Limb (tissue), 2 donors: ENCODE results near the gene MRAP.
"Not testable (repeated sequence)": the region's sequence is repeated elsewhere in the genome, so short reads cannot be mapped to it uniquely, and the experiment has no call there.

Experiments used
- DNase-seq, 2 donors: peaks; one replicate each; pipeline ENCODE4 v3.0.0-alpha.2; 2016; ENCODE audit errors: extremely low spot score in 2 of 2

The MRAP gene

DNA sequence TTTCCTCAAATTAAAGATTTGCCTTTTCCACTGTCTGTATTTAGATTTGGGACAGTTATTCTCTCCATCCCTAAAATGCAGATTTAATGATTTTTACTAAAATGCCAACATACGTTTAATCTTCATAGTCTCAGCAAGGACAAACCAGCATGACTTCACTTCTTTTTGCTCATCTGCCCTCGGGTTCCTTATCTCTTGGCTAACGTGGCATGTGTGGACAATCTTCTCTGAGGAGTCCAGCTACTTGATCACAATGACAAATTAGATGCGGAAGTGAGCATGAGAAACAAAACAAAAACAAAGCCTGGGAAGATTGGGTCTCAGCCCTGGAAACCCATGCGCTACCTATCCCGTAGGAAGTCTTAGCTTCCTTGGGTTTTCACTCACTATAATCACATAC is 1.0 kb downstream of the MRAP start:
- no peak for DNase-seq

DNA sequence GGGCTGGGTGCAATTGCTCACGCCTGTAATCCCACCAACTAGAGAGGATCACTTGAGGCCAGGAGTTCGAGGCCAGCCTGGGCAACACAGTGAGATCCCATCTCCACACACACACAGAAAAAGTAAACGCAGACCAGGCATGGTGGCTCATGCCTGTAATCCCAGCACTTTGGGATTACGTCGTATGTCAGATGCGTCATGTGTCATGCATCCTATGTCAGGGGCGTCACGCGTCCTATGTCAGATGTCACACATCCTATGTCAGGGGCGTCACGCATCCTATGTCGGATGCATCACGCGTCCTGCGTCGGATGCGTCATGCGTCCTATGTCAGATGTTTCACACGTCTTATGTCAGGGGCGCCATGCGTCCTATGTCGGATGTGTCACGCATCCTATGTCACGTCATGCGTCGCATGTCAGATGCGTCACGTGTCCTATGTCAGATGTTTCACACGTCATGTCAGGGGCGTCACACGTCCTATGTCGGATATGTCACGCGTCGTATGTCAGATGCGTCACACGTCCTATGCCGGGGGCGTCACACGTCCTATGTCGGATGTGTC is 1.5 kb downstream of the MRAP start:
- no peak for DNase-seq

DNA sequence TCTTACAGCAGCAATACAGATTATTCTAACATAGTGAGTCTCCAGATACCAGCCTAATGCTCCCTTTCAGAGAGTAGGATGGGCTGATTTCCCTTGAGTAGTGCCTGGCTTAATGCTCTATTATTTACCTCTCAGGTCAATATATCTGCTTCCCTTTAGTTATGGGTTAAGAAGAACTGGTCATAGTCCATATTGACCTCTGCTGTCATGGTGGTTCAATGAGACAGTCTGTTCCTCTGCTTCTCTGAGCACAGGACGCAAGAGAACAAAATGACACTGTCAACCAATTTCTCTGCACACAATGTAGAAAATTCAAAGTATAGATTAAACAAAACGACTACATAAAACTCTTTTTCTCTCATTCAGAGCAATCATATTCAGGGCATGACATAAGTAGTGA is 2.9 kb downstream of the MRAP start:
- DNase-seq, result no peak

GRCh38 chr21:32302560-32302959 is 3.9 kb downstream of the MRAP start:
- no peak for DNase-seq

- DNase-seq, result no peak
Observed at GRCh38 chr21:32303385-32303784, 4.7 kb downstream of the MRAP start.

DNA sequence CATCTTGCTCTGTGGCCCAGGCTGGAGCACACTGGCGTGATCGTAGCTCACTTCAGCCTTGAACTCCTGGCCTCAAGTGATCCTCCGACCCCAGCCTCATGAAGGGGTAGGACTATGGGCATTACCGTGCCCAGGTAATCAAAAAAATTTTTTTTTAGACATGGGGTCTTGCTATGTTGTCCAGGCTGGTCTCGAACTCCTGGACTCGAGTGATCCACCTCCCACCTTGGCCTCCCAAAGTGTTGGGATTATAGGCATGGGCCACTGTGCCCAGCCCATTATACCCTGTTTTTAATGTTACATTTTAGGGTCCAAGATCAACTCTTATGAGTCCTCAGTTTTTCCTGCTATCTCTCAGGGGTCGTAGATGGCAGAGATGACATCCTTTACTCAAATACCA is 6.3 kb downstream of the MRAP start:
- DNase-seq, result no peak

GRCh38 chr21:32306021-32306780 is 7.5 kb downstream of the MRAP start:
- DNase-seq, result peak in 1 of 2 donors; percentile 54

DNA sequence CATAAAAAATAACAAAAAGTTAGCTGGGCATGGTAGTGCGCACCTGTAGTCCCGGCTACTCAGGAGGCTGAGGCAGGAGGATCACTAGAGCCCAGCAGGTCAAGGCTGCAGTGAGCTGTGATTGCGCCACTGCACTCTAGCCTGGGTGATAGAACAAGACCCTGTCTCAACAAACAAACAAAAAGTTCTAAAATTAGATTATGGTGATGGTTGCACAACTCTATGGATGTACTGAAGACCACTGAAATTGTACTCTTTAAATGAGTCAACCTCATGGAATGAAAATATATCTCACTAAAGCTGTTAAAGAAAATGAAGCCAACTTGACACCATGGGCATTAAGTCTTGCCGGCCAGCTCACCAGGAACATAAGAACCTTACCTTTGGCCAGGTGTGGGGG is 9.1 kb downstream of the MRAP start:
- no peak for DNase-seq

- DNase-seq, result no peak
Observed at GRCh38 chr21:32308696-32309095, 10.0 kb downstream of the MRAP start.

DNA sequence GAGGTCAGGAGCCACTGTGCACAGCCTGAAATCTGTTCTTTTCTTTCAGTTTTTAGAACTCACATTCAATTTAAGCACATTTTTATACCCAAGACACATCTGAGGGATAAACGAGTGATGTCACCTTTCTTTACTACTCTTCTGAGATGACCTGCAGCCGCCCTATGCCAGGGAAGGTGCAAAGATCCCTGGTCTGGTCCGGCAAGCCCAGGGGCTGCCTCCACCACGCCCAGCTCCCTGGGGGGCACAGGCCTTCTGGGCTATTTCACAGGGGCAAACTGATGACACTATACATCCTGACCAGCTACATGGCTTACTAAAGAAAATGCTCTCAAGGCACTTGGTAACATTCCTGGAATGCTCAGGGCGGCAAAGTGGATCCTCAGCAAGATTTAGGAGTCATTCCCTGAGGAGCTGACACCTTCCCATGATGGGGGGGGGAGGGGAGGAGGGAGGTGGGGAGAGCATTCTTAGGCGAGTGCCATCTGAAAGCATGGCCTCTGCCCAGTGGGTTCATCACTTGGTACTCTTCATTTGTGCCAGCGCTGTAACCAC is 11.3 kb downstream of the MRAP start:
- no peak for DNase-seq

- not testable (repeated sequence) for DNase-seq
Observed at GRCh38 chr21:32310976-32311375, 12.3 kb downstream of the MRAP start.

DNA sequence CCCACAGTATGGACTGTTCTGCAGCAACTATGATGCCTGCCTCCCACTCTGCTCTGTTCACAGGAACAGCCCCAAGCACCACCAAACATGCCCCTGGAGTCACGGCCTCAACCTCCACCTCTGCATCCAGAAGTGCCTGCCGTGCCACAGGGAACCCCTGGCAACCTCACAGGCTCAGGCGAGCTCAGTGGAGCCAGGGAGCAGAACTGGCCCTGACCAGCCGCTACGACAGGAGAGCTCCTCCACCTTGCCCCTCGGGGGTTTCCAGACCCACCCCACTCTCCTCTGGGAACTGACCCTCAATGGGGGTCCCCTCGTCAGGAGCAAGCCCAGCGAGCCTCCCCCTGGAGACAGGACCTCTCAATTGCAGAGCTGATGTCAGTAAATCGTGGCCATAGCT is 13.0 kb downstream of the MRAP start:
- DNase-seq, result no peak

- no peak for DNase-seq
Observed at GRCh38 chr21:32312326-32312725, 13.7 kb downstream of the MRAP start.

DNA sequence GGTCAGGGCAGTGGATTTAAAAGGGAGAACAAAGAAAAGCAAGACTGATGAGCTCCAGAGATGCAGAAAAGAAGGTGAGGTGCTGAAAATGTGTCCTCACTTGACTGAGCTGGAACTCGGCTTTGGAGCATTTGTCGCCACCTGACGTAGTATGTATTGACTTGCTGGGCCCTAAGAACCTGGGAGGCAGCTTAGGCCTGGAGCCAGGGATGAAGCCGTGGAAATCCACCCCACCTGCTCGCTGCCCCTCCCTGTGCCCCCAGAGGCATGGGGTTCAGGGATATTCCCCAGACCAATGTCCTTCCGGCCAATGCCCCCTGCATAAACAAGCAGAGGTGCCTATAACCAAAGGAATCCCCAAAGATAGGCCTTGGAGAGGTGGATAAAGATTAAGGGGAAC is 14.3 kb downstream of the MRAP start:
- no peak for DNase-seq

DNA sequence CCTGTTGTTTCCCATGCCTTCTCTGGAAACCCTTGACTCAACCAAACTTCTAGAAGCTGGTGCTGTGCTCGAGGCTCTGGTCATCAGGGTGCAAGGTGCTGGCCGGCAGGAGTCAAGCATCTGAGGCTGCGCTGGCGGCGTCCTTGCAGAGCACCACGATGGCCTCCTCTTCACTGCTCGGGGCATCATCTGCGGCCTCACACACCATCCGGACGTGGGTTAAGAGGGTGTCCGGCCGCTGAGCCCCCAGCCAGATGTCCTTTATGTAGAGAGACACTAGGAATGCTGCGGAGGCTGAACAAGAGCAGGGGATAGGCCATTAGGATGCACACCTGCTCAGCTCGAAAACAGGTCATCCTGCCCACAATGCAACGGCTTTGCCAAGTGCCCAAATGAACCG is 16.2 kb downstream of the MRAP start:
- peak in 1 of 2 donors; percentile 7 for DNase-seq

GRCh38 chr21:32315511-32316281 is 17.0 kb downstream of the MRAP start:
- DNase-seq, result peak in 1 of 2 donors; percentile 16

GRCh38 chr21:32316361-32317215 is 17.9 kb downstream of the MRAP start:
- DNase-seq, result peak in 1 of 2 donors; percentile 11

DNA sequence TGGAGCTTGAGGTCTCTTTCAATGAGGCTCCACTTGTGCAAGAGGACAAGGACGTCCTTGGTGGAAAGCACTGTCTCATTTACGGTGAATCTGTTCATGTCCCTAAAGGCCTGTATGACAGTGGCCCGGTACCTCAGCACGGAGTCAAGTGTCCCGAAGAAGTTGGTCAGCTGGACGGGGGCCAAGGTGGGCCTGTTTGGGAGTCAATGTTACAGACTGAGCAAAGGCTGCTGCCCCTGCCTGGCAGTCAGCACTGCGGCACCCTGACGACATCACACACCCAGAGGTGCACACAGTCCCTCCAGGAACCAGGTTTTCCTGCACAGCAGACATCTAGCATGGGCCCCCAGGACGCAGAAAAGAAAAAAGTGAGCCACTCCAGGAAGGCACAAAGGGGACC is 19.1 kb downstream of the MRAP start:
- no peak for DNase-seq

DNA sequence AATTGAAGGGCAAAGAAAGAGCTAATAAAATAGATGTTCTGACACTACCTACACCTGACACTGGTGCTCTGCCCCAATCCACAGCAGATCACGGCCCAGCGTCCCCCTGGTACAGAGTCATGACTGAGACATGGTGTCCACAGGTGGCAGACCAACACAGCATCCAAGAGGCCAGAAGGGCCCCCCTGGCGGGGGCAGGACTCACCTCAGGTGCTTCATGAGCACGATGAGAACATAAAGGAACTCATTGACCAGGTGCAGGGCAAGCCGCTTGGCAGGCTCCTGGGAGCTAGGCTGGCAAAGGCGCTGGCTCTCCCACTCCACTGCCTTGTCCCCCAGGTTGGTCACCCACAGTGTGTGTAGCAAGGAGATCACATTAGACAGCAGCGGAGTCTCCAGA is 20.4 kb downstream of the MRAP start:
- DNase-seq, result peak in 1 of 2 donors; percentile 14

DNA sequence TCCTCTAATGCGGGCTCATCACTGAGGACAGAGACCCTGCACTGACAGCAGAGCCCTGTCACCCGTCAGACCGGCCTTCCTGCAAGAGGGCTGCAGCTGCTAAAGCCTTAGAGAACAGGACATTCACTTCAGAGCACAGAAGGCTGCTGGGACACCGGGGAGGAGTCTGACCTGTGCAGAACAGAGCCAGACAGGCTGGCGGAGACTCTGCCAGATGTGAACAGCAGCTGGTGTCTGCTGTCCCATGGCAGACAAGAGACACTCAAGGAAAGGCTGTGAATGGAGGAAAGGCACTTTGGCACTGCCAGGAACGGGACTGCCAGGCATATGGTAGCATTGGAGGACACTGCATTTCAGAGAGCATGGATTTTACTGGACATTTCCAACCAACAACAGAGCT is 21.4 kb downstream of the MRAP start:
- no peak for DNase-seq

- no peak for DNase-seq
Observed at GRCh38 chr21:32320726-32321125, 22.1 kb downstream of the MRAP start.
